GM18505 (cell line): ENCODE measurements around the gene LAMB3.

ENCODE experiments used
- ATAC-seq: cut with Tn5 transposase; IDR thresholded peaks from one replicate; pipeline ENCODE4 v1.9.1; 2021; ENCODE audit not compliant: unreplicated experiment
- POLR2A ChIP-seq: IDR thresholded peaks from 4 replicates; pipeline ENCODE4 v1.6.1; 2011; ENCODE audit warnings: borderline replicate concordance; ENCODE audit not compliant: insufficient read depth, insufficient read length; ENCODE audit errors: extremely low read depth

The LAMB3 gene

GRCh38 chr1:209641832-209642172 lies 10.4 kb downstream of the LAMB3 start:
- TF ChIP-seq POLR2A, result no peak
- ATAC-seq, result no peak

GRCh38 chr1:209635850-209636249 lies 16.4 kb downstream of the LAMB3 start:
- no peak for TF ChIP-seq POLR2A
- no peak for ATAC-seq

GRCh38 chr1:209634005-209634737 lies 18.1 kb downstream of the LAMB3 start:
- no peak for TF ChIP-seq POLR2A
- no peak for ATAC-seq

DNA sequence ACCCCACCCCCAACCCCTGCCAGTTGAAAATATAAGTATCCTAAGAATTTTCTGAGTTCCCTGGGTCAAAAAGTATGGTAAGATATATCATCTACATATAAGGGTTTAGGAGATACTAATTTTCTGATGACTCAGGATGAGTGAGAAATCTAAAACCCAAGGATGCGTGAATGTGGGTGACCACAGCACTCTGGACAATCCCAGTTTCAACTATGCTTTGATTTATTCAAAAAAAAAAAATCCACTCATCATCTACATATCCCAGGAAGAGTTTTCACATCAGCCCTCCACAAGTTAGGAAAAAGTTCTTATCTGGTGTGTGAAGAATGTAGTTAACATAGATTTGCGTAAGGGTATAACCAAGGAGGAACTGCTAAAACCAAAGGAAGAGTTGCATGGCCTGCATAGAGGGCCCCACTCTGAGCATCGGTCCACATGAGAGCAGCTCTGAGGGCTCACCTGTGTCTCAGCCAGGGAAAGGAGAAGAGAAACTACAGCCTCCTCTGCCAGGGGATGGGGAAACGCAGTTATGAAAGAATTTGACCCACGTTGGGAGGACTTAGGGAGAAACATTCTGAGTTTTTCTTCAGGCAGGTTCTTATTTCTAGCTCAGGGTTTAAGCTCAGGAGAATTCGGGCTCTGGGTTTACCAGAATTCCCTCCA lies 18.8 kb downstream of the LAMB3 start:
- ATAC-seq, result no peak

GRCh38 chr1:209630383-209631225 lies 21.6 kb downstream of the LAMB3 start:
- TF ChIP-seq POLR2A, result no peak
- ATAC-seq, result no peak

More for the DNA sequence above, 18.8 kb downstream of the LAMB3 start:
- no peak for TF ChIP-seq POLR2A

- no peak for TF ChIP-seq POLR2A
- ATAC-seq, result no peak
These were observed 22.4 kb downstream of the LAMB3 start for GRCh38 chr1:209629621-209630382.

DNA sequence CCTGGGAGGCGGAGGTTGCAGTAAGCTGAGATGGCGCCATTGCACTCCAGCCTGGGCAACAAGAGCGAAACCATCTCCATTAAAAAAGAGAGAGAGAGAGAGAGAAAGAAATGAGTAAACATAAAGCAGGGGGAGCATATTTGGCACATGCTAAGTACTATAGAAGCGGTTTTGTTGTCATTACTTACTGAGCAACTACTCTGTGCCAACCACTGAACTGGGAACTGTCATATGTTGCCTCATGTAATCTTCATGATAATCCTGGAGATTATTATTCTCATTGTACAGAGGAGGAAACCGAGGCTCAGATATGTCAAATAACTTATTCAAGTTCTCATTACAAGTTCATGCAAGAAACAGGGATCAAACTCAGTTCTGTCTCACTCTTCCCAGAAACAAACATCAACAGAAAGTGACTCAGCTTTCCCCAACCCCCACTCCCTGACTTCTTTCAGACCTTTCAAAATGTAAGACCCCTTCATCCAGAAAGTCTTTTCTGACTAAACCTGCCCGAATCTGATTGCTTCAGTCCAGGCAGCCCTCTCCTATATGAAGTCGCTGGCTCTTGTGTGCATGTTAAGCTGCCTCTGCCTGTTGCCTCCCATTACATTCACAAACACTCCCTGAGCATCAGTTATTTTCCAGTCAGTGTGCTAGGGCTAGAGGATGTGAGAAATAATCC lies 23.5 kb downstream of the LAMB3 start:
- no peak for TF ChIP-seq POLR2A
- ATAC-seq, result no peak

GRCh38 chr1:209627732-209628196 lies 24.5 kb downstream of the LAMB3 start:
- peak; percentile 69 for ATAC-seq
- TF ChIP-seq POLR2A, result no peak

GRCh38 chr1:209627027-209627731 lies 25.0 kb downstream of the LAMB3 start:
- TF ChIP-seq POLR2A, result no peak
- peak; percentile 12 for ATAC-seq

DNA sequence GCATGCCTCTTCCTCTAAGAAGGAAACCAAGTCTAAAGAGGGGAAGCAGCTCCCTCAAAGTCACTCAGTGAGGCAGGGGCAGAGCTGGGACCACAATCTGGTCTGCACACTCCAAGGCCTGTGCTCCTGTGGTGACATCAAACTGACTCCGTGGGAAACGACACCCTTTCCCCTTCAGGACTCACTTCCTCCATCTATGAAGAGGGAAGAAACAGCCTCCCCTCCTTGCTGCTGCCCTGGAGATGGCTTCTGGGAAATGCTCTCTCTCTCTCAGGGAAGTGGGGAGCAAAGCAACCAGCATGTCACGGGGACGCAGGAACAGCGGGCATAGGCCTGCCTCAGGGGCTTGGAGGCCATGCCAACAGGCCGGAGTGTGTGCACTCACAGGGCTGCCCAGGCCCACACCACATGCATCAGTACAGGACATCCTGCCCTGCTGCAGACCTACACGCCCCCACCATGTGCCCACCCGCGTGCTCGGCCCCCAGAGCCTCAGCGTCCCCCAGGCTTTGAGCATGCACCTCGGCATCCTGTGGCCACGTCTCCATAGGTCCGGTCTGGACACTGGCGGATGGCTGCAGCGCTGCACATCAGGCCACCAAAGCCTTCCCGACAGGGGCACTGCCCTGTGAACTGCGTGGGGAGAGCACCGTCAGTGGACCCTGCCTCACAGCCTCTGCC lies 25.7 kb downstream of the LAMB3 start:
- no peak for TF ChIP-seq POLR2A
- no peak for ATAC-seq

GRCh38 chr1:209625791-209626285 lies 26.4 kb downstream of the LAMB3 start:
- no peak for ATAC-seq
- TF ChIP-seq POLR2A, result no peak
